ENCODE results near the gene MMP19.

DNA sequence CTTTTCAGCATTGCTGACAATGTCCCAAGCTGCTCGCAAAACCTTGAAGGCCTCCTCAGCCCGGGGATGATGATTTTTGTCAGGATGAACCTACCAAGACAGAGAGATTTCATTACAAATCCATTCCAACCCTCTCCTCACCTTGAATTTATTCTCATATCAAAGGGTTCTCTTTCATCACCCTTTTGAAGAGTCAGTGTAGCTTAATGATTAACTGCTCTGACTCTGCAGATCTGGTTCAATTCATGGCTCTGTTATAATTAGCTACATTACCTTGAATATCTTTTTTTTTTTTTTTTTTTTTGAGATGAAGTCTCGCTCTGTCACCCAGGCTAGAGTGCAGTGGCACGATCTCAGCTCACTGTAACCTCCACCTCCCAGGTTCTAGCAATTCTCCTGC lies 19.3 kb downstream of the MMP19 start:
- TF ChIP-seq, protein P1, sequence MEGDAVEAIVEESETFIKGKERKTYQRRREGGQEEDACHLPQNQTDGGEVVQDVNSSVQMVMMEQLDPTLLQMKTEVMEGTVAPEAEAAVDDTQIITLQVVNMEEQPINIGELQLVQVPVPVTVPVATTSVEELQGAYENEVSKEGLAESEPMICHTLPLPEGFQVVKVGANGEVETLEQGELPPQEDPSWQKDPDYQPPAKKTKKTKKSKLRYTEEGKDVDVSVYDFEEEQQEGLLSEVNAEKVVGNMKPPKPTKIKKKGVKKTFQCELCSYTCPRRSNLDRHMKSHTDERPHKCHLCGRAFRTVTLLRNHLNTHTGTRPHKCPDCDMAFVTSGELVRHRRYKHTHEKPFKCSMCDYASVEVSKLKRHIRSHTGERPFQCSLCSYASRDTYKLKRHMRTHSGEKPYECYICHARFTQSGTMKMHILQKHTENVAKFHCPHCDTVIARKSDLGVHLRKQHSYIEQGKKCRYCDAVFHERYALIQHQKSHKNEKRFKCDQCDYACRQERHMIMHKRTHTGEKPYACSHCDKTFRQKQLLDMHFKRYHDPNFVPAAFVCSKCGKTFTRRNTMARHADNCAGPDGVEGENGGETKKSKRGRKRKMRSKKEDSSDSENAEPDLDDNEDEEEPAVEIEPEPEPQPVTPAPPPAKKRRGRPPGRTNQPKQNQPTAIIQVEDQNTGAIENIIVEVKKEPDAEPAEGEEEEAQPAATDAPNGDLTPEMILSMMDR (IDR thresholded peaks at IDR 0.05) = no peak
- TF ChIP-seq EZH2phosphoT487 (IDR thresholded peaks at IDR 0.05) (no peak), EZH2 (IDR thresholded peaks at IDR 0.05) (no peak)

All from neural progenitor cell (in vitro differentiated cells).